Endothelial cell (in vitro differentiated cells): ENCODE data around the gene ORM1. TPM values are rescaled to one million over a fixed set of nuclear protein-coding genes. Genes with fewer than 3 reads are reported as not detected.
"Not testable (repeated sequence)": the region's sequence is repeated elsewhere in the genome, so short reads cannot be mapped to it uniquely, and the experiment has no call there.

Experiments used
- DNase-seq: peaks from one replicate; pipeline ENCODE4 v3.0.0; 2021; ENCODE audit warnings: low spot score
- H3K27ac Mint-ChIP-seq: one replicate; pipeline ENCODE4 v1.8.0; 2021; ENCODE audit warnings: mixed read lengths, inconsistent platforms; ENCODE audit not compliant: unreplicated experiment
- H3K27me3 Mint-ChIP-seq: one replicate; pipeline ENCODE4 v1.8.0; 2021; ENCODE audit warnings: mild to moderate bottlenecking, moderate library complexity, mixed read lengths, inconsistent platforms; ENCODE audit not compliant: unreplicated experiment
- H3K36me3 Mint-ChIP-seq: one replicate; pipeline ENCODE4 v1.8.0; 2021; ENCODE audit warnings: mild to moderate bottlenecking, low read depth, mixed read lengths, inconsistent platforms; ENCODE audit not compliant: unreplicated experiment
- H3K4me1 Mint-ChIP-seq: one replicate; pipeline ENCODE4 v1.8.0; 2021; ENCODE audit warnings: mild to moderate bottlenecking, mixed read lengths, inconsistent platforms; ENCODE audit not compliant: unreplicated experiment
- H3K4me3 Mint-ChIP-seq: one replicate; pipeline ENCODE4 v1.8.0; 2021; ENCODE audit warnings: mild to moderate bottlenecking, mixed read lengths, inconsistent platforms; ENCODE audit not compliant: unreplicated experiment
- H3K9me3 Mint-ChIP-seq: one replicate; pipeline ENCODE4 v1.8.0; 2021; ENCODE audit warnings: mixed read lengths, inconsistent platforms; ENCODE audit not compliant: unreplicated experiment
- CTCF ChIP-seq: fragments of 200-600 bp; sonication (generic); IDR thresholded peaks from one replicate; pipeline ENCODE4 v1.5.0; 2021; ENCODE audit warnings: antibody characterized with exemption; ENCODE audit not compliant: unreplicated experiment
- total RNA-seq: library from RNA; stranded (reverse); fragmentation: NEBNext Ultra II Directional; extraction: Animal tissue kit (Norgen Biotek cat#: 25700); gene quantifications from one replicate; pipeline ENCODE4 v1.2.1, GENCODE V29; 2021; ENCODE audit not compliant: unreplicated experiment

Gene ORM1
- total RNA-seq, 1 donor from 2014 or later, result not detected

DNA sequence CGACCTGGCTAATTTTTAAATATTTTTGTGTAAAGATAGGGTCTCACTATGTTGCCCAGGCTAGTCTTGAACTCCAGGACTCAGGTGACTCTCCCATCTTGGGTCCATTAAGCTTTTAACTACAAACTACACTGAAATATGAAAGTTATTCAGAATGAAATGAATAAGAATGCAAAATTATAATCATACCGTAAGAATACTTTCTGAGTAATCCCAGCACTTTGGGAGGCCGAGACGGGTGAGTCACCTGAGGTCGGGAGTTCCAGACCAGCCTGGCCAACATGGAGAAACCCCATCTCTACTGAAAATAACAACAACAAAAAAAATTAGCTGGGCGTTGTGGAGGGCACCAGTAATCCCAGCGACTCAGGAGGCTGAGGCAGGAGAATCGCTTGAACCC, 1.1 kb upstream of the ORM1 start:
- H3K9me3 Mint-ChIP-seq, result no peaks in the 10 kb centered on the region
- H3K4me1 Mint-ChIP-seq, result no peaks in the 10 kb centered on the region
- no peaks in the 10 kb centered on the region for H3K27me3 Mint-ChIP-seq
- no peak for DNase-seq
- TF ChIP-seq CTCF, result no peak
- H3K4me3 Mint-ChIP-seq, result no peak overlapping the region
- H3K36me3 Mint-ChIP-seq, result no peaks in the 10 kb centered on the region
- no peak overlapping the region for H3K27ac Mint-ChIP-seq

DNA sequence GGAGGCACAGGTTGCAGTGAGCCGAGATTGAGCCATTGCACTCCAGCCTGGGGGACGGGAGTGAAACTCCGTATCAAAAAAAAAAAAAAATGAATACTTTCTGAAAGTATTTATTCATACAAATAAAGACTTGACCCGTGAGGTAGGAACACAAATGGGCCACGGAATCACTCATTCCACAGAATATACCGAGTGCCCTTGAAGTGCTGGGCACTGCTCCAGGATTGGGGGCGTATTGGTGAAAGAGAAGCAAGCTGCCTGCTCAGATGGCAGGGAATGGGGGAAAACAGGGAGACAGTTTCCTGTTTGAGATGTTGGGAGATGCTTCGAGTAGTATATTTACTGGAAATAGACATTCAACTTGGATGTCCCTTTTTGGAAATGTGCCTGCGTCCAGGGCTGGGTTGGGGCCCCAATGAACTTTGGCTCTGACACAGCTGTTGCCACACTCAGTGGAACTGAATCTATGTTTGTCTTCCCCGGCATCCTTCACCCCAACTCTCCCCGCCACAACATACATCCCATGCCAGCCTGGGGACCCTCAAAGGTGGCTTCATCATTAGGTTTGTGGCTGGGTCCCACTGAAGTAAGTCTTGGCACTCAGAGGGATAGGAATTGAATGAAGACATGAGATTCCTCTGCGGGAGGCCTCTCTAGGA, 609 bp upstream of the ORM1 start:
- not testable (repeated sequence) for H3K4me1 Mint-ChIP-seq, H3K27me3 Mint-ChIP-seq, H3K27ac Mint-ChIP-seq, H3K4me3 Mint-ChIP-seq, H3K36me3 Mint-ChIP-seq, DNase-seq, H3K9me3 Mint-ChIP-seq

- H3K27me3 Mint-ChIP-seq, DNase-seq, H3K27ac Mint-ChIP-seq, H3K36me3 Mint-ChIP-seq, H3K9me3 Mint-ChIP-seq, H3K4me1 Mint-ChIP-seq, H3K4me3 Mint-ChIP-seq: not testable (repeated sequence)
These were observed 951 bp downstream of the ORM1 start for GRCh38 chr9:114323849-114324248.

DNA sequence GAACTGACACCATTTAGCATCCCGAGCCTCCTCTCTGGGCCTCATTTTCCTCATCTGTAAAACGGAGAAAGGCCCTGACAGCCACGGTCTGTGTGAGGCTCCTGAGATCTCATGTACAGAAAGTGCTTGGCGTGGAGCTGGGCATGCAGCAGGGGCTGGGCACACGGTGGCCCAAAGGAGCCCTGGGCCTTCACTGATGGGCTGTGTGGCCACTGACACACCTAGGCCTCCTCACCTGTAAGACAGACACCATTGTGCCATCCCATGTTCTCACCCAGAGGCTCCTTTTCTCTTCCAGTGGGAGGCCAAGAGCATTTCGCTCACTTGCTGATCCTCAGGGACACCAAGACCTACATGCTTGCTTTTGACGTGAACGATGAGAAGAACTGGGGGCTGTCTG, 1.6 kb downstream of the ORM1 start:
- Mint-ChIP-seq H3K36me3 (no peaks in the 10 kb centered on the region), H3K27ac (no peak overlapping the region), H3K9me3 (no peaks in the 10 kb centered on the region), H3K27me3 (no peaks in the 10 kb centered on the region), H3K4me3 (no peak overlapping the region), H3K4me1 (no peaks in the 10 kb centered on the region)
- DNase-seq, result no peak
- TF ChIP-seq CTCF, result no peak

DNA sequence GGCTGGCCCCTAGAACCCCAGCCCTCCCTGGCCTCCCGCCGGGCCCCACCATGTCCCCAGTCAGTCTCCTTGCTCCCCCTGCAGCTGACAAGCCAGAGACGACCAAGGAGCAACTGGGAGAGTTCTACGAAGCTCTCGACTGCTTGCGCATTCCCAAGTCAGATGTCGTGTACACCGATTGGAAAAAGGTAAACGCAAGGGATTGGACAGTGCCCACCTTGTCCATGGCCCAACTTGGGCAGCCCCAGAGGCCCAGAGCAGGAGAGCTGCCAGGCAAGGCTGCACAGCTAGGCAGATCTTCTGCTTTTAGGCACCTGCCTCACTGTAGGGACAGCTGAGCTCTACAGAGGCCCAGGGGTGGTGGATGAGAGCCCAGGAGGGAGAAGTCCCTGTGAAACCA, 2.1 kb downstream of the ORM1 start:
- H3K36me3 Mint-ChIP-seq, H3K27me3 Mint-ChIP-seq, DNase-seq, H3K4me1 Mint-ChIP-seq, H3K9me3 Mint-ChIP-seq, H3K27ac Mint-ChIP-seq, H3K4me3 Mint-ChIP-seq: not testable (repeated sequence)

- not testable (repeated sequence) for H3K4me1 Mint-ChIP-seq, H3K36me3 Mint-ChIP-seq, H3K27me3 Mint-ChIP-seq, H3K4me3 Mint-ChIP-seq, H3K27ac Mint-ChIP-seq, DNase-seq, H3K9me3 Mint-ChIP-seq
These were observed 2.9 kb downstream of the ORM1 start for GRCh38 chr9:114325684-114326254.

DNA sequence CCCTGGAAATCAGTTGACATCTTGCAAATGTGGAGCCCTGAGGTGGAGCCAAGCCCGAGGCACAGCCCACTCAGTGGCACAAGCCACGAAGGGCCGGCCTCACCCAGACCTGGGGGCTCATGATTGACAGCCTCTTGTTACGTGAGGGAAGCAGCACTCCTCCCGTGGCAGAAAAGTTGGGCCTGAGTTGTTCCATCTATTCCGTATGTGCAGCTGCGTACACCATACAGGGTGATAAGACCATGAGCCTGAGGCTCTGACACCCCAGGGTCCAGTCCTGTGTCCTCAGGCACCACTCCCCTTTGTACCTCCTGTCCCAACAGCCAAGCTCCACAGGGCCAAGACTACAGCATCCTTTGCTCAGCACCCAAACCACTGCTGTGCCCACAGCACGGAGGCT, 4.9 kb downstream of the ORM1 start:
- no peak overlapping the region for H3K4me3 Mint-ChIP-seq
- H3K4me1 Mint-ChIP-seq, result no peaks in the 10 kb centered on the region
- no peak overlapping the region for H3K27ac Mint-ChIP-seq
- peaks cover 3% of the 10 kb centered on the region for H3K27me3 Mint-ChIP-seq
- no peaks in the 10 kb centered on the region for H3K36me3 Mint-ChIP-seq
- TF ChIP-seq CTCF, result no peak
- H3K9me3 Mint-ChIP-seq, result no peaks in the 10 kb centered on the region
- no peak for DNase-seq

DNA sequence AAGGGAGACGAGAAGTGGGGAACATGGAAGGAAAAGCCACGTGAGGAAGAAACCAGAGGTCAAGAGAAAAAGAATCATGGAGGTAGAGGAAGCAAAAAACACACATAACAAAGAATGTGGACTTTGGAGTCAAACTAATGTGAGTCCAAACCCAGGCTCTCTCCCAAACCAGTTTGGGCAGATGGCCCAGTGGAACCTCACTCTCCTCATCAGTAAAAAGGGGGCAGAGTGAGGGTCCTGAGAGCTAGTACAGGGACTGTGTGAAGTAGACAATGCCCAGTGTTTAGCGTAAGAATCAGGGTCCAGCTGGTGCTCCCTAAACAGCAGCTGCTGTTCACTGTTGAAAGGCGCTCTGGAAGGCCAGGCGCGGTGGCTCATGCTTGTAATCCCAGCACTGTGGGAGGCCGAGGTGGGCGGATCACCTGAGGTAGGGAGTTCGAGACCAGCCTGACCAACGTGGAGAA, 5.5 kb downstream of the ORM1 start:
- H3K27ac Mint-ChIP-seq, H3K27me3 Mint-ChIP-seq, H3K4me1 Mint-ChIP-seq, H3K9me3 Mint-ChIP-seq, DNase-seq, H3K36me3 Mint-ChIP-seq, H3K4me3 Mint-ChIP-seq: not testable (repeated sequence)

- not testable (repeated sequence) for DNase-seq, H3K9me3 Mint-ChIP-seq, H3K4me3 Mint-ChIP-seq, H3K36me3 Mint-ChIP-seq, H3K4me1 Mint-ChIP-seq, H3K27ac Mint-ChIP-seq, H3K27me3 Mint-ChIP-seq
These were observed 6.2 kb downstream of the ORM1 start for GRCh38 chr9:114328937-114329624.
